ENCODE data around the gene MARF1.
A peak's percentile ranks its signal among the peaks of the same experiment; 100 is the strongest.
"Not testable (repeated sequence)": the region's sequence is repeated elsewhere in the genome, so short reads cannot be mapped to it uniquely, and the experiment has no call there.

The MARF1 gene, protein sequence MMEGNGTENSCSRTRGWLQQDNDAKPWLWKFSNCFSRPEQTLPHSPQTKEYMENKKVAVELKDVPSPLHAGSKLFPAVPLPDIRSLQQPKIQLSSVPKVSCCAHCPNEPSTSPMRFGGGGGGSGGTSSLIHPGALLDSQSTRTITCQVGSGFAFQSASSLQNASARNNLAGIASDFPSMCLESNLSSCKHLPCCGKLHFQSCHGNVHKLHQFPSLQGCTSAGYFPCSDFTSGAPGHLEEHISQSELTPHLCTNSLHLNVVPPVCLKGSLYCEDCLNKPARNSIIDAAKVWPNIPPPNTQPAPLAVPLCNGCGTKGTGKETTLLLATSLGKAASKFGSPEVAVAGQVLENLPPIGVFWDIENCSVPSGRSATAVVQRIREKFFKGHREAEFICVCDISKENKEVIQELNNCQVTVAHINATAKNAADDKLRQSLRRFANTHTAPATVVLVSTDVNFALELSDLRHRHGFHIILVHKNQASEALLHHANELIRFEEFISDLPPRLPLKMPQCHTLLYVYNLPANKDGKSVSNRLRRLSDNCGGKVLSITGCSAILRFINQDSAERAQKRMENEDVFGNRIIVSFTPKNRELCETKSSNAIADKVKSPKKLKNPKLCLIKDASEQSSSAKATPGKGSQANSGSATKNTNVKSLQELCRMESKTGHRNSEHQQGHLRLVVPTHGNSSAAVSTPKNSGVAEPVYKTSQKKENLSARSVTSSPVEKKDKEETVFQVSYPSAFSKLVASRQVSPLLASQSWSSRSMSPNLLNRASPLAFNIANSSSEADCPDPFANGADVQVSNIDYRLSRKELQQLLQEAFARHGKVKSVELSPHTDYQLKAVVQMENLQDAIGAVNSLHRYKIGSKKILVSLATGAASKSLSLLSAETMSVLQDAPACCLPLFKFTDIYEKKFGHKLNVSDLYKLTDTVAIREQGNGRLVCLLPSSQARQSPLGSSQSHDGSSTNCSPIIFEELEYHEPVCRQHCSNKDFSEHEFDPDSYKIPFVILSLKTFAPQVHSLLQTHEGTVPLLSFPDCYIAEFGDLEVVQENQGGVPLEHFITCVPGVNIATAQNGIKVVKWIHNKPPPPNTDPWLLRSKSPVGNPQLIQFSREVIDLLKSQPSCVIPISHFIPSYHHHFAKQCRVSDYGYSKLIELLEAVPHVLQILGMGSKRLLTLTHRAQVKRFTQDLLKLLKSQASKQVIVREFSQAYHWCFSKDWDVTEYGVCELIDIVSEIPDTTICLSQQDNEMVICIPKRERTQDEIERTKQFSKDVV (N-terminal part only)

GRCh38 chr16:15643048-15643945 is at the start of gene MARF1:
MARF1 (minus strand) TSS chr16:15643154; CDS start chr16:15639233, 3,921 bp downstream.
- DNase-seq (ENCODE audit: low read depth), result peak; percentile 95

GRCh38 chr16:15692508-15692907 is 49.6 kb upstream of the MARF1 start:
- DNase-seq (ENCODE audit: low read depth), result not testable (repeated sequence)

GRCh38 chr16:15691046-15691445 is 48.1 kb upstream of the MARF1 start:
- DNase-seq (ENCODE audit: low read depth), result no peak

DNA sequence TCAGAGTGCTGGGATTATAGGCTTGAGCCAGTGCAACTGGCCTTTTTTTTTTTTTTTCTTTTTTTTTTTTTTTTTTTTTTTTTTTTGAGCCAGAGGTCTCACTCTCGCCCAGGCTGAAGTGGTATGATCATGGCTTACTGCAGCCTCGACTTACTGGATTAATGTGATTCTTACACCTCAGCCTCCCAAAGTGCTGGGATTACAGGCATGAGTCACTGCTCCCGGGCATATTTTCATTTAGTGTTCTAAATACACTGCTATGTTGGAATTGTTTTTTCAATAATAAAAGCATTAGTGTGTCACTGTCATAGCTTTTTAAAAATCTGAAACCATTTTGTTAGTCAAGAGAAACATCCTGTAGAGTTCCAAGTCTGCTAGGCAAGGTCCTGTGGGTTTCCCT is 47.3 kb upstream of the MARF1 start:
- peak; percentile 17 for DNase-seq (ENCODE audit: low read depth)

DNA sequence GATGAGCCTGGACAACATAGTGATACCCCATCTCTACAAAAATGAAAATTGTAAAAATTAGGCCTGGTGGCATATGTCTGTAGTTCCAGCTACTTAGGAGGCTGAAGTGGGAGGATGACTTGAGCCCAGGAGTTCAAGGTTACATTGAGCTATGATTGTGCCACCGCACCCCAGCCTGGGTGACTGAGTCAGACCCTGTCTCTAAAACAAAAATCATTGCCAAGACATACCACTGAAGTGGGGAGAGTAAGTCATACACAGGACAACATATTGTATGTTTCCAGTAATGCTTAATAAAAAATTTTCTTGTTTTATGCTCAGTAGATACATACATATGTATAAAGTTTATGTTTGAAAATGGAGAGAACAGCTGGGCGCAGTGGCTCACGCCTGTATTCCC is 46.3 kb upstream of the MARF1 start:
- DNase-seq (ENCODE audit: low read depth), result no peak

DNA sequence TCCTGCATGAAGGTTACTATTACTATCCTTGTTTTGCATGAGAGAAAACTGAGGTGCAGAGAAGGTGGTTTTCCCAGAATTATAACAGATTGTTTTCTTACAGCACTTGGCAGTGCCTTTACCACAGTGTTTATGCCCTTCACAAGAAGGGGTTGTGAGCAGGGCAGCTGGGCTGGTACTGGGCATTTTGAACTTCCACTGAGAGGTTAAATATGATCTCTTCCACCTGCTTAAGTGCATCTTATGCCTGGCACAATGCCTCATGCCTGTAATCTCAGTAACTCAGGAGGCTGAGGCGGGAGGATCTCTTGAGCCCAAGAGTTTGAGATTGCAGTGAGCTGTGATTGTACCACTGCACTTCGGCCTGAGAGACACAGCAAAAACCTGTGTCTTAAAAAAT is 43.3 kb upstream of the MARF1 start:
- no peak for DNase-seq (ENCODE audit: low read depth)

DNA sequence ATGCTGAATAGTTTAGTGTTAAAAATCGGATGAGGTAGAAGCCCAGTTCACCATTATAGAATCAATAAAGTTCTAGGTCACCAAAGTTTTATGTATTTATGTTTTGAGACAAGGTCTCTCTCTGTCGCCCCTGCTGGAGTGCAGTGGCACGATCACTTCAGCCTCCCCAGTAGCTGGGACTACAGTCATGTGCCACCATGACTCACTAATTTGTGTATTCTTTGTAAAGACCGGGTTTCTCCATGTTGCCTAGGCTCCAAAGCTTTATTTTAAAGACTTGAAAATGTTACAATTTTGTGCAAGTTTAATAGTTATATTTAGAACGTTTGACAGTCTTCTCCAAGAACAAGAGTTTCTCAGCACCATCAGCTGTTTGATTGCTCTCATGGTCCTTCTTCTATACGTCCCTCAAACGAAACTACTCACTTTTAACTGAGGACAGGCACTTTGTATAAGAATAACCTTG is 39.2 kb upstream of the MARF1 start:
- peak; percentile 77 for DNase-seq (ENCODE audit: low read depth)

DNA sequence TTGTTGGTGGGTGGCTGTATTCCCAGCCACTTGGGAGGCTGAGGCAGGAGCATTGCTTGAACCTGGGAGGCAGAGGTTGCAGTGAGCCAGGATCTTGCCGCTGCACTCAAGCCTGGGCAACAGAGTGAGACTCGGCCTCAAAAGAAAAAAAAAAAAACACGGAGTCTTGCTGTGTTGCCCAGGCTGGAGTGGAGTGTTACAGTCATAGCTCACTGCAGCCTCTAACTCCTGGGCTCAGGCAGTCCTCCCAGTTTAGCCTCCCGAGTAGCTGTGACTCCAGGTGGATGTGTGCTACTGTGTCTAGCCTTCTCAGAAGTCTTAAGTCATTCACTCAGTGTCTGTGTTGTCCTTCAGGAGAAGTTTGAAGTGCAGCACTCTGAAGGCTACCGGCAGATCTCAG is 34.5 kb upstream of the MARF1 start:
- DNase-seq (ENCODE audit: low read depth), result no peak

GRCh38 chr16:15676506-15676905 is 33.6 kb upstream of the MARF1 start:
- DNase-seq (ENCODE audit: low read depth), result no peak

DNA sequence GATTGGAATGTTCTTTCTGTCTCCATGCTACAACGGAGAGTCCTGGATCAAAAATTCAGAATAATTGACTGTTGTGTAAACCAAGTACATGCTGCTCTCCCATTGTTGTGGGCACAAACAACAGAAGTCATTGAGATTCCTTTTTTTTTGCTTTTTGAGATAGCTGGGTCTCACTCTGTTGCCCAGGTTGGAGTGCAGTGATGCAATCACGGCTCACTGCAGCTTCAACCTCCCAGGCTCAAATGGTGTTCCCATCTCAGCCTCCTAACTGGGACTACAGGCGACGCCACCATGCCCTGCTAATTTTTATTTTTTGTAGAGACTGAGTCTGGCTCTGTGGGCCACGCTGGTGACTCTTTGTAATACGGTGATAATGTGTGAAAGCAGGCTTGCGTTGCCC is 31.6 kb upstream of the MARF1 start:
- no peak for DNase-seq (ENCODE audit: low read depth)

DNA sequence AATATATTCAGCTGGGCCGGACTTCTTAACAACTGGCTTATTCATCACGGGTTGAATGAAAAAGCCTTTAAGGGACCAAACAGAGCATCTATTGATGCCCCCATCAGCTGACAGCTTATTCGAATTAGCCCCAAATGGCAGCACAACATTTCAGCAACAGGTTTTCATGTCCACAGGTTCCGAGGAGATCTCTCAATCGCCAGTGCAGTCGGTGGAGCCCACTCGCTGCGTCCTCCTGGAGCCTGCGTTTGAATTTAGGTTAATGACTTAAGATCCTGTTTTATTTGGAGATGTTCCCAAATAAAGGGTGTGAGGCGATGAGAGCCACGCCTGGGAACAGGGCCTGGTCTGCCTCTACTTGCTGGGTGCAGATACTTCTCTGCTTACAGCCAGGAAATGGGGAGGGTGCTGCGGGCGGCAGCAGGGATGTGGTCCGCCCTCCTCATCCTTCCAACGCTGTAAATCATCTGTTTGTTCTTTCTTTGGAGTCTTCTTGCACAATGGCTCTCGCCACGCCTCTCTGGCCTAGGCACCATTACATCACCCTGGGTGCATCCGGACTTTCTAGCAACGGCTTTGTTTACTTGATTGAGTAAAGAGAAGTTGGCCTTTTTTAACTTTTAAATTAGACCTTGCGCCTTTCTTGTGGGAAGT is 29.7 kb upstream of the MARF1 start:
- DNase-seq (ENCODE audit: low read depth), result peak; percentile 97

DNA sequence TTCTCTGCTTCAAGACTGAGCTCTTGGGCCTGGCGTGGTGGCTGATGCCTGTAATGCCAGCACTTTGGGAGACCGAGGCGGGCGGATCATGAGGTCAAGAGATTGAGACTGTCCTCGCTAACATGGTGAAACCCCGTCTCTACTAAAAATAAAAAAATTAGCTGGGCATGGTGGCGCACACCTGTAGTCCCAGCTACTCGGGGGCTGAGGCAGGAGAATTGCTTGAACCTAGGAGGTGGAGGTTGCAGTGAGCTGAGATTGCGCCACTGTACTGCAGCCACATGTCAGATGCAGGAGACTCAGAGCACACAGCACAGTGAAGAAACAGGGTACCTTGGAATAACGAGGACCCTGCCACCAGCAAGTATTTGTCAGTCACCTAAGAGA is 29.2 kb upstream of the MARF1 start:
- not testable (repeated sequence) for DNase-seq (ENCODE audit: low read depth)

GRCh38 chr16:15671530-15672117 is 28.7 kb upstream of the MARF1 start:
- DNase-seq (ENCODE audit: low read depth), result no peak

DNA sequence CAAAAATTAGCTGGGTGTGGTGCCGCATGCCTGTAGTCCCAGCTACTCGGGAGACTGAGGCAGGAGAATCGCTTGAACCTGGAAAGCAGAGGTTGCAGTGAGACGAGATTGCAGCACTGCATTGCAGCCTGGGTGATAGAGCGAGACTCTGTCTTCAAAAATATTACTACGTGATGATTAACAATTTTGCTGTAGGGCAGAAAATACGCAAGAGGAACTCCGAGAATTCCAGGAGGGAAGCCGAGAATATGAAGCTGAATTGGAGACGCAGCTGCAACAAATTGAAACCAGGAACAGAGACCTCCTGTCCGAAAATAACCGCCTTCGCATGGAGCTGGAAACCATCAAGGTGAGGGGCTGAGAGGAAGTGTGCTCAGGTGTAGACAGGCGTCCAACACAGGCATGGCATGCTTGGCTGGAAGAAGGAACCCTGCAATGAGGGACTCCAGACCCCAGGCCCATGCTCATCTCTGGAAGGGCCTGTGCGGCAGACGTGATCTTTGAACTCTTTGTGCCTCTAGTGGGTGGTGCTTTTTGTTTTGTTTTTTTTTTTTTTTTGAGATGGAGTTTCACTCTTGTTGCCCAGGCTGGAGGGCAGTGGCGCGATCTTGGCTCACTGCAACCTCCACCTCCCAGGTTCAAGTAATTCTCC is 24.3 kb upstream of the MARF1 start:
- DNase-seq (ENCODE audit: low read depth), result no peak

DNA sequence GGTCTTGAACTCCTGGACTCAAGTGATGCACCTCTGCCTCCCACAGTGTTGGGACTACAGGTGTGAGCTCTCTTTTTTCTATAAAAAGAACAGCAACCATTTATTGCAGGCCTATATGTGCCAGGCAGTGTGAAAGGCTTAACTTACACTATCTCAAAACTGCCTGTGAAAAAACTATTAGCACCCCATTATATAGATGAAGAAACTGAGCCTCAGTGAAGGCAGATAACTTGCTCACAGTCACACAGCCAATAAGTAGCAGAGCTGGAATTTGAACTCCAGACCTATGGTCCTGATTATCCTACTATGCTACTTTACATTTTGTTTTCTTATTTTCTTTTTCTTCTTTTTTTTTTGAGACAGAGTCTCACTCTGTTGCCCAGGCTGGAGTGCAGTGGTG is 22.2 kb upstream of the MARF1 start:
- DNase-seq (ENCODE audit: low read depth), result no peak

GRCh38 chr16:15660203-15660601 is 17.2 kb upstream of the MARF1 start:
- no peak for DNase-seq (ENCODE audit: low read depth)

- no peak for DNase-seq (ENCODE audit: low read depth)
Measured at GRCh38 chr16:15658556-15658955, 15.6 kb upstream of the MARF1 start.

- no peak for DNase-seq (ENCODE audit: low read depth)
Measured at GRCh38 chr16:15658149-15658548, 15.2 kb upstream of the MARF1 start.

DNA sequence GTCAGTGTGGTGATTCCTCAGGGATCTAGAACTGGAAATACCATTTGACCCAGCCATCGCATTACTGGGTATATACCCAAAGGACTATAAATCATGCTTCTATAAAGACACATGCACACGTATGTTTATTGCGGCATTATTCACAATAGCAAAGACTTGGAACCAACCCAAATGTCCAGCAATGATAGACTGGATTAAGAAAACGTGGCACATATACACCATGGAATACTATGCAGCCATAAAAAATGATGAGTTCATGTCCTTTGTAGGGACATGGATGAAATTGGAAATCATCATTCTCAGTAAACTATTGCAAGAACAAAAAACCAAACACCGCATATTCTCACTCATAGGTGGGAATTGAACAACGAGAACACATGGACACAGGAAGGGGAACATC is 12.6 kb upstream of the MARF1 start:
- not testable (repeated sequence) for DNase-seq (ENCODE audit: low read depth)

GRCh38 chr16:15654591-15654990 is 11.6 kb upstream of the MARF1 start:
- DNase-seq (ENCODE audit: low read depth), result no peak
